NT2/D1 (cell line): ENCODE data around the gene MCTP1.

ENCODE experiments used
- DNase-seq: peaks from one replicate; pipeline ENCODE4 v3.0.0-alpha.2; 2011; ENCODE audit warnings: low read depth, low spot score
- H3K27me3 ChIP-seq: 2 replicates; pipeline ENCODE4 v1.6.0; 2011; ENCODE audit warnings: mild to moderate bottlenecking; ENCODE audit not compliant: insufficient read length, insufficient read depth
- H3K36me3 ChIP-seq: 2 replicates; pipeline ENCODE4 v1.6.1; 2011; ENCODE audit warnings: mild to moderate bottlenecking, low read length, mixed read lengths; ENCODE audit not compliant: insufficient read depth, insufficient read length
- H3K4me1 ChIP-seq: 2 replicates; pipeline ENCODE4 v1.5.1; 2011; ENCODE audit not compliant: insufficient read depth, insufficient read length
- H3K4me3 ChIP-seq: 2 replicates; pipeline ENCODE4 v1.5.1; 2011; ENCODE audit warnings: low read depth; ENCODE audit not compliant: insufficient read length
- H3K9ac ChIP-seq: 2 replicates; pipeline ENCODE4 v1.6.0; 2011; ENCODE audit warnings: low read depth; ENCODE audit not compliant: insufficient read length
- H3K9me3 ChIP-seq: 2 replicates; pipeline ENCODE4 v1.5.1; 2011; ENCODE audit warnings: mild to moderate bottlenecking, low read length; ENCODE audit not compliant: insufficient read depth
- SUZ12 ChIP-seq: IDR thresholded peaks from 2 replicates; pipeline ENCODE4 v1.6.1; 2011; ENCODE audit not compliant: insufficient read length, insufficient read depth; ENCODE audit errors: extremely low read depth
- YY1 ChIP-seq: IDR thresholded peaks from 2 replicates; pipeline ENCODE4 v1.6.1; 2011; ENCODE audit not compliant: insufficient read length, insufficient read depth
- ZNF274 ChIP-seq: IDR thresholded peaks from 2 replicates; pipeline ENCODE4 v1.6.1; 2011; ENCODE audit warnings: mild to moderate bottlenecking, low read depth, low read length

MCTP1 gene

DNA sequence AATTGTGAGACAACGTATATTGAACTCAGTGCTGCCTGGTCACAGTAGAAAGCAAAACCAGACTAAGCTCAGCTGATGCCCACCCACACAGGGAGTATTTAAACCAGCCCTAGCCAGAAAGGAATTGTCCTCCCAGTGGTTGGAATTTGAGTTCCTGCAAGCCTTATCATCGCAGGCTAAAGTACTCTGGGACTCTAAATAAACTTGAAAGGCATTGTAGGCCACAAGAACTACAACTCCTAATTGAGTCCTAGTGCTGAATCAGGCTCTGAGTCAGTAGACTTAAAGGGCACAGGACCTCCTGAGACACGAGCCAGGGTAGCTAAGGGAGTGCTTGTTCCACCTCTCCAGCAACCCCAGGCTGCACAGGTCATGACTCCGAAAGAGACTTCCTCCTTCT, 171.4 kb downstream of the MCTP1 start:
- Histone ChIP-seq H3K4me1 (no peaks in the 10 kb centered on the region), H3K4me3 (no peak overlapping the region), H3K9me3 (no peaks in the 10 kb centered on the region), H3K9ac (no peak overlapping the region), H3K27me3 (no peaks in the 10 kb centered on the region), H3K36me3 (no peaks in the 10 kb centered on the region)
- peak; percentile 28 for DNase-seq
- no peak for TF ChIP-seq ZNF274
- no peak for TF ChIP-seq SUZ12
- no peak for TF ChIP-seq YY1

DNA sequence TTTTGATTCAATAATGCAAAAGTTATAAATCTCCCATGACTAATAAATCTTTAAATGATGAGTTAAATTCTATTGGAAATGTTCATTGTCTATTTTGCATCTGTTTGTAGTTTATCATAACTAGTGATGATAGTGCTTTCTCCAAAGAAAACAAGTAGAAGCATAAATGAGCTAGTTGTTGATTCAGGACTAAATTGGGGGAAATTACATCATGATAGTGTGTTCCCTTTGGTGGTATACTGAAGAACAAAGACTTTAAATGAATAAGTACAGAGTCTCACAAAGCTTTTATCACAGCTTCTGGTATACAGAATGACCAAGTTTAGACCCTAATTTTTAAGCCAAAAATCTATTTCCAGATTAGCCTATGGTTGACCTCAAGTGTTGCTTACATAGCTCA, 173.8 kb downstream of the MCTP1 start:
- TF ChIP-seq ZNF274 (no peak), YY1 (no peak), SUZ12 (no peak)
- no peak for DNase-seq
- no peaks in the 10 kb centered on the region for H3K36me3 ChIP-seq
- H3K9ac ChIP-seq: no peak overlapping the region
- H3K4me1 ChIP-seq: no peaks in the 10 kb centered on the region
- H3K27me3 ChIP-seq: no peaks in the 10 kb centered on the region
- H3K4me3 ChIP-seq: no peak overlapping the region
- H3K9me3 ChIP-seq: no peaks in the 10 kb centered on the region

DNA sequence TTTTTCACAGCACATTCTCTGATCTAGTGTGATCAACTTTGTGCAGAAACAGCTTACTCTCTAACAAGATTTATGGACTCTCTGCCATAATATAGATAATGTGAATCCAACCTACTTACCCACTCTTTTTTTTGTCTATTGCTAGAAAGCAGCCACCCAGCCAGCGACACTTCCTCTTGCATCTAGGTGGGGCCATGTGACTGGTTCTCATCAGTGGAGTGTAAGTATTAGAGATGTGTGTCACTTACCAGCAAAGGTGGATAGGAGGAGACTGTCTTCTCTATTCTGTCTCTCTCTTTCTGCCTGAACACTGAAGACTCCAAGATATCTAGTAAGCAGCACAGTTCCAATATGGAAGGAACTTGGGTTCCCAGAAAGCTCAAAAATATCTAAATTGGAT, 174.8 kb downstream of the MCTP1 start:
- Histone ChIP-seq H3K27me3 (no peaks in the 10 kb centered on the region), H3K9me3 (no peaks in the 10 kb centered on the region), H3K4me3 (no peak overlapping the region), H3K4me1 (no peaks in the 10 kb centered on the region), H3K9ac (no peak overlapping the region), H3K36me3 (no peaks in the 10 kb centered on the region)
- DNase-seq: no peak
- TF ChIP-seq YY1: no peak
- no peak for TF ChIP-seq SUZ12
- TF ChIP-seq ZNF274: no peak

DNA sequence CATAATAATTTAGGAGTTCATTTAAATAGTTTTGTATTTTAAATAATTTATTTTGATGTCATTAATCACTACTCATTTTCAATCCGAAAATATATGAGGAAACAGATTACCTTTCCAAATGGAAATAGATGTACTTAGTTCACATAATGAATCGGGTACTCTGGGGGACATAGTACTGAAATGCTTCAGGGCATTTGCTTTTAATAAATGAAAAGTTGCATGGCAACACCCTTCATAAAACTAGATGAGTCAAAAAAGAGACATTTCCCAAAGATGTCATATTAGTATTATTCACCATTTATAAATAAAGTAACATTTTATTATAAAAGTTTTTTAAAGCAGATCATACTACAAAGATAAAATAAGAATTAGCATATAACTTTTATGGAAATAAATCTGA, 177.8 kb downstream of the MCTP1 start:
- no peak for TF ChIP-seq SUZ12
- no peak for TF ChIP-seq ZNF274
- TF ChIP-seq YY1: no peak
- H3K9ac ChIP-seq: no peak overlapping the region

DNA sequence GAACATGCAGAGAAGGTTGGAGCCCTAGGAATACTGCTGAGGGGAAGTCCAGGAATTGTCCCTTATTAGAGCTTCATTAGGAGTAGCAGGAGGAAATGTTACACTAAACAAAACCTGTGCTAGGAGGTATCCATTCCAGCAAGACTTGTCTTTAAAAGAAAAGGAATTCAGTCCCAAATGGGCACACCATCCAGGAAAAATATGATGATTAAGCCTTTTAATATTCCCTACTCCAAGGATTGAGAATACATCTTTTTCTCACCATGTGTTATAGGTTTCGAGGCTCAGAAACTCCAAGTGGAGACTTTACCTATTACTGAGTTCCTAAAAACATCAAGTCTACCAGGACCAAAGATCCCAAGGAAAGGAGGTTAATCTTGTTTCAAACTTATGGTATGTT, 179.3 kb downstream of the MCTP1 start:
- Histone ChIP-seq H3K4me1 (no peaks in the 10 kb centered on the region), H3K9me3 (no peaks in the 10 kb centered on the region), H3K36me3 (no peaks in the 10 kb centered on the region), H3K27me3 (no peaks in the 10 kb centered on the region), H3K4me3 (no peak overlapping the region), H3K9ac (no peak overlapping the region)
- no peak for TF ChIP-seq YY1
- no peak for TF ChIP-seq SUZ12
- TF ChIP-seq ZNF274: no peak
- no peak for DNase-seq

More for the DNA sequence above, 177.8 kb downstream of the MCTP1 start:
- DNase-seq: no peak
- H3K4me1 ChIP-seq: no peaks in the 10 kb centered on the region
- no peaks in the 10 kb centered on the region for H3K27me3 ChIP-seq
- H3K4me3 ChIP-seq: no peak overlapping the region
- H3K36me3 ChIP-seq: no peaks in the 10 kb centered on the region
- no peaks in the 10 kb centered on the region for H3K9me3 ChIP-seq

DNA sequence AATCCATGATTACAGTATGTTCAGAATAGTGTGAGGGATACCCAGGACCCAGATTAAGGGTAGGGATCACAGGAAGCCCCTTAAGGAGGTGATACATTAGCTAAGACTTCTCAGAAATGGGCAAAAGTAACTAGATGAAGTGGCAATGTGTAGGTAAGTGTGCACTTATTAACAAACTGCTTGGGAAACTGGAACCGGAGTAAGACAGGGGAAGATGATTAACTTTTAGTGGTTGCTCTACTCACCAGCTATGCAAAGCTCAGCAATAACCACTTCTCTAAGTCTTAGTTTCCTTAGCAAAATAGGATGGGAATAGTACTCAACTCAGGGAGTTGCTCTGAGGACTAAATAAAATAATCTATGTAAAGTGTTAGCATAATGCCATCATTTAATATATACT, 182.2 kb downstream of the MCTP1 start:
- H3K9ac ChIP-seq: no peak overlapping the region
- DNase-seq: no peak
- H3K27me3 ChIP-seq: no peaks in the 10 kb centered on the region
- H3K4me3 ChIP-seq: no peak overlapping the region
- no peaks in the 10 kb centered on the region for H3K9me3 ChIP-seq
- TF ChIP-seq SUZ12: no peak
- TF ChIP-seq ZNF274: no peak
- no peak for TF ChIP-seq YY1
- no peaks in the 10 kb centered on the region for H3K4me1 ChIP-seq
- no peaks in the 10 kb centered on the region for H3K36me3 ChIP-seq

DNA sequence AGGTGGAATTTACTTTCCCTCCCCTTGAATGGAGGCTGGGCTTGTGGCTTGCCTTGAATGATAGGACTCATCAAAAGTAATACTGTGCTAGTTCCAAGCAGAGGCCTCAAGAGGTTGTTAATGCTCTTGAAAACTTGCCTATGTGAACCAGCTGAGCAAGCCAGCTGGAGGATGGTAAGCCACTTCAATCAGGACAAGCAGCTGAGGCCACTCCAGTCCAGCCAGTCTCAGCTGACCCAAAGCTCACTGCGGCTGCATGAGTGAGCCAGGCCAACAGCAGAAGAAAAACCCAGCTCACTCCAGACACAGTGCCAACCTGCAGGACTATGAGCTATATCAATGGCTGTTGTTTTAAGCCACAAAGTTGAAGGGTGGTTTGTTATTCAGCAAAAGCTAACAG, 182.8 kb downstream of the MCTP1 start:
- no peak for DNase-seq
- no peak overlapping the region for H3K9ac ChIP-seq
- H3K4me3 ChIP-seq: no peak overlapping the region
- TF ChIP-seq SUZ12 (no peak), ZNF274 (no peak), YY1 (no peak)
- H3K36me3 ChIP-seq: no peaks in the 10 kb centered on the region
- H3K4me1 ChIP-seq: no peaks in the 10 kb centered on the region
- H3K27me3 ChIP-seq: no peaks in the 10 kb centered on the region
- H3K9me3 ChIP-seq: no peaks in the 10 kb centered on the region

DNA sequence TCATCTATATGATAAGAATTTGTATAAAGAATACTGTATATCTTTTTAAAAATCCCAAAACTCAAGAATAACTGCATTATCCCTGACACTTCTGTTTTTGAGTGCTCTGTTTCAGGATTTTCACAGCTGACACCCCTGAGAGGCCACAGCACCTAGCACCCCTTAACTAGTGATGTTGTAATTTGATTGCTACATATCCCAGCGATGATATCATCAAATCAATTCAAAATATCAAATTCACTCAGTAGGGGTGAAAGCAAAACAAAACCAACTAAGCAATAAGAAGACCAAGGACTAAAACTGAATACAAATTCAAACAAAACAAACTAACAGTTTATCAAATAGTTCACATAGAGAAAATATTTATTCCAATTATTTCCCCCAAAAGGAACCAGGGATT, 184.3 kb downstream of the MCTP1 start:
- Histone ChIP-seq H3K4me3 (no peak overlapping the region), H3K9me3 (no peaks in the 10 kb centered on the region), H3K4me1 (no peaks in the 10 kb centered on the region), H3K9ac (no peak overlapping the region), H3K36me3 (no peaks in the 10 kb centered on the region), H3K27me3 (no peaks in the 10 kb centered on the region)
- DNase-seq: no peak
- TF ChIP-seq YY1: no peak
- no peak for TF ChIP-seq ZNF274
- no peak for TF ChIP-seq SUZ12
